NCI-H510A (cell line): Measurements from ENCODE around the gene LOXL1.

Source experiments
- DNase-seq: peaks from one replicate; lab custom pipeline; 2025; lab: John Stamatoyannopoulos, UW

Gene LOXL1

DNA sequence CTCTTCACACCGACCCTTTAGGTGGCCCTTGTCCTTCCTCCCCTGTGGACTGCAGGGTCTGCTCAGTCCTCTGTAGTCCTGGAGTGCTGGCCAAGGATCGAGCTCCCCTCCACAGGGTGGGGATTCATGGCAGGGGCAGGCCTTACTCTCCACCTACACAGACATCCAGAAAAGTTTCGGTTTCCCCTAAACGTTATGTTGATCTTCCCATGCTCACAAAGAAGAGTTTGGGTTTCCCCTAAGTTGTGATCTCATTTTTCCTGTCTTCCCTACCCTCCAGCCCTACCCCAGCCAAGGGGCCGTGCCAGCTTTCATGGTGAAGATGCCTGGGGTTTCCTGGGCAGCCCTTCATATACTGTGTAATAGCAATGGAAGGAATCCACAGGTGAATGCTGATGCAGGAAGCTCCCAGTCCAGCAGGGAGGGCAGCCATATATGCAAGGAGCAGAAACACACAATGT lies 55.5 kb downstream of the LOXL1 start:
- no peak for DNase-seq

DNA sequence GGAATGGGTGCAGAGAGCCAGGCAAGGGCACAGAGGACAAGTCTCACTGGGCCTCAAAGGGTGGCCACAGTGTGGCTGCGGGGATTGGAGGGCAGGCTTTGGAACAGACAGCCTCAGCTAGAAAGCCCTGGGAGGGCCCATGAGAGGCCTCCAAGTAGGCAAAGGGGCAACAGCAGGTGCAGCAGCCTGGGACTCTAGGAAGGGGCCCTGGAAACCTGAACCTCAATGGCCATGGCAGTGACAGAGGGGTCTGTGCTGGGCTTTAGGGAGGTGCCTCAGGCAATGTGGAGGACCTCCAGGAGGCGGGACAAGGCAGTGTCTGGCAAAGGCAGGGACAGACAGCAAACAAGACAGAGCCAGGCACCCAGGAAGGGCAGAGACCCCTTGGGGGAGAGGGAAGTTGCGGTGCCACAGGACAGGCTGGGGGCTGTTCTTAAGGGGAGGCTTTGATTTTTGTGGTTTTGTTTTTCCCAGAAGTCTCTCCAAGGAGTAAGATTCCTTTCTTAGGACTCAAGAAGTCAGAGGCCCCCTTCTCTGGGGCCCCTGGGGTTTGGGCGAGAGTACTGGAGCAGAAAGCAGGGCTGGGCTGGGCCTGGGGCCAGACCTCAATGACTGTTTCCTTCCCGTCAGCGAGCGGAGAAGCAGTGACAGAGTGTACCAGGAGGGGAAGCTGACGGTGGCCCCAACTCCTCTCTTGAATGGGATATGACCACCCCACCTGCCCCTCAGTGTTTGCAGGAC lies 56.1 kb downstream of the LOXL1 start:
- no peak for DNase-seq

DNA sequence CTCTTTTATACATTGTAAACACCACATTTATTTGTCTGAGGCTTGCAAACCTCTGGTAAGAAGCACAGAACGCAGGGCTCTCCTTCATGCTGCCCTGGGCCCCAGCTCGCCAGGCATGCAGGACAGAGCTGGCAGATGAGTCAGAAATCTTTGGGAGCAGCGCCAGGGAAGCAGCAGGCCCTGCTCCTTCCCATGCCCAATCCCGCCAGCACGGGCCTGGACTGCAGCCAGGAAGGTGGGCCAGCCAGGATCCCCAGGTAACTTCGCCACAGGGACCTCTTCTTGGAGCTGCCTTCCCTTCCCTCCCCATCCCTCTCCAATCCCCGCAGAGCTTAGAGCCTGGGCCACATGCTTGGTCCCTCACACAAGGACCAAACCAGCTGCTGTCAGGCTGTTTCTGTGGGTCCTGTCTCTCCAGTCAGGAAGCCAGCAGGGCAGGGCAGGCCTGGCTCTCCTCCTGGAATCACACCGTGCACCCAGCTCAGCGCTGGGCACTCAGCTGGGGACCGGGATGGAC lies 57.0 kb downstream of the LOXL1 start:
- no peak for DNase-seq

DNA sequence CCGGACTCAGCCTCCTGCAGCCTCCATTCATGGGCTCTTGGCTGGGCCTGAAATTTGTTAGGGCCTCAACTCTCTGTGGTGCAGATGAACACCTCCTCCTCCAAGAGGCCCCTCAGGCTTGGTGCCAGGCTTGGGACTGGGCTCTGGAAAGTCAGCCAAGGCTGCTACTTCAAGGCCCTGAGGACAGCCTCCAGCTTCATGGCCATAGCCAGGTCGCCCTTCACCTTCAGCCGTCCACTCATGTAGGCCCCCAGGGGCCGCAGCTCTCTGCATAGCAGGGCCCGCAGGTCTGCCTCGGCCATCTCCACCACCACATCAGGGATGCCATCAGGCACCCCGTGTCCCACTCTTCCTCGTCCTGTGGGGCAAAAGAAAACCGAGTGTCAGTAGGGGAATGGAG lies 57.5 kb downstream of the LOXL1 start:
- DNase-seq = no peak

- DNase-seq = no peak
These were observed 58.1 kb downstream of the LOXL1 start for GRCh38 chr15:73984208-73984979.

GRCh38 chr15:73985101-73985873 lies 59.0 kb downstream of the LOXL1 start:
- no peak for DNase-seq

DNA sequence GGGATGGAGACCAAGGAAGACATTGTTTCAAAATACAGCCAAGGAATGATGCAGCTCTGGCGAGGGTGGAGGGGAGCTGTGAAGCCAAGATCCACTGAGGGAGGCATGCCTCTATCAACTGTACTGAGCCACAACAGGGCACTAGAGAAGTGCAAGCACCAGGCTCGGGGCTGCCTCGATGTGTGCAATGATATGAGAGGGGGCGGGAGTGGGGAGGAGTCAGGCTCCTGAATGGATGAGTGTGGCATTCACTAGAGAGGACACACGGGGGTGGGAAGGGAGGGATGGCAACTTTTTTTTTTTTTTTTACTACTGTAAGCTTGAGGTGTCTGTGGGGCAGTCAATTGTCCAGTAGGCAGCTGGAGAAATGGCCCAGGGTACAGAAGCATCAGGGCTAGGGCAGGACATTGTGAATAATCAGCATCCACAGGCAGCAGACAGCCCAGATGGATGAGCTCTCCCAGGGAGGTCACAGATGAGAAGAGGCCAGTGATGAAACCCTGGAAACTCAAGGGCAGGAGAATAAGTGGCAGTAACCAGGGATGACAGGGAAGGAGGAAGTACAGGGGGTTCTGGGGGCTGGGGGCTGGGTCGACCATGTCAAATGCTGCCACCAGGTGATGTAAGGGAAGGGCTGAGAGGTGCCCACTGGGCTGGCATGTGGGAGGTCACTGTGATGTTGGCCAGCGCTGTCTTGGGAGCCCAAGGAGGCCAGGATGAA lies 60.0 kb downstream of the LOXL1 start:
- DNase-seq = no peak

DNA sequence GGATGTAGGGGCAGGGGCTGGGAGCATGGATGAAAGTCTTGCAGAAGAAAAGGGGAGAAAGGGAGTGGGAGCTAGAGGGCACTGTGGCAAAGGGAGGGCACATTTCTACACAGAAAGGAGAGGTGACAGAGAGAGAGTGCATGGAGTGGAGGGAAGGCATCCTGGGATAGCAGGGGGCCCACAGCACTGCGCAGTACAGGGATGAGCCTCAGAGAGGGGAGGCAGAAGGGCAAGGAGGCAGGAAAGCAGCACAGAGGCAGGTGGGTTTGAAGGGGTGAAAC lies 60.5 kb downstream of the LOXL1 start:
- no peak for DNase-seq

- no peak for DNase-seq
These were observed 61.0 kb downstream of the LOXL1 start for GRCh38 chr15:73987250-73987649.

GRCh38 chr15:73987681-73988444 lies 61.6 kb downstream of the LOXL1 start:
- no peak for DNase-seq

DNA sequence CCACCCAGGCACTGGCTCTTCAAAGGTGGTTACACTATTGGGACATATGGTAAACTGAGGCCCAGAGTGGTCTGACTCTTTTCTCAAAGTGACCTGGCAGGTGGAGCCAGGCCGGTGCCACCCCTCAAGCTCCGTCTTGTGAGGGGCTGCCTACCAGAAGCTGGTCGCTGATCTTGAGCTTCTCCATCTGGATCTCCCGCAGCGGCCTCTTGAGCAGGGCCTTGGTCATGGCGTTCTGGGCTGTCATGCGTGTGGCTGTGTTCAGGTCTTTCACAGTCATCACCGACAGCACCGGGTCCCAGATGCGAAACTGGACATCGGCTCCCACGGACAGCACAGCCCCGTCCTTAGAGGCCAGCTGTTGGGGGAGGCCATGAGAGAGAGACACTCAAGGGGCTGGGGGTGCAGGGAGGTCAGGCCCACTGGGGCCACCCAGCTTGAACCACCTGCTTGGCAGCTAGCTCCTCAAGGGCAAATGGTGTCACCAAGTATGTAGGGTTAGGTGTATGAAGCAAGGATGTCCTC lies 62.2 kb downstream of the LOXL1 start:
- DNase-seq = no peak

DNA sequence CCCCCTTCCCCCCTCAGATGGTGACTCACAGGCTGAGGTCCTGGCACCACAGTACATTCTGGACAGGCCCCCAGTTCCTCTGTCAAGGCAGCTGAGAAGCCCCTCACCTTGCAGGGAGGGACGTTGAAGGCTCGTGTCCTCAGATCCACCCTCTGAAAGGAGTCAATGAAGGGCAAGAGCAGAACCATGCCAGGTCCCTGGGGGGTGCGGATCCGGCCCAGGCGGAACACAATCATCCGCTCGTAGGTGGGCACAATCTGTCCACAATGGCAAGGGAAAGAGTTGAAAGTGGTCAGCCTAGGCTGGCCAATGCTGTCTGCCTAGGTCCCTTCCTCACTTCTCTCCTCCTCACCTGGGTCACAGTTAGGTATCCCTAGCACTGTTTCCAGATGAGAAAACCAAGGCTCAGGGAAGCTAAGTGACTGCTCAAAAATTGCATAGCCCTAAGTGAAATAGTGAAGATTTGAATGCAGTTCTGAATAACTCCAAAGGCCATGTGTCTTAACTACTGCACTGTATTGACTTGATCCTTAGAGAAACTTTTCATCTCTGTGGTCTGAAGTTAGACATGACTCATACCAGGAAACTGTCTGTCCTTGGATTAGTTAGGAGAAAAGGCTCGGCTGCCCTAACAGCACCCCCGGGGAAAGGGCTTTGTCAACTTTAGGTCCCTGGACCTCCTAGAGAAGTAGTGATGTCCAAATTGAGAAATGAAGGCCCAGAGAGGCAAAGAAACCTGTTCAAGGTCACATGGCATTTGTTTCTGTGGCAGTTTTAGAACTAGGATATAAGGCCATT lies 62.9 kb downstream of the LOXL1 start:
- DNase-seq = no peak

DNA sequence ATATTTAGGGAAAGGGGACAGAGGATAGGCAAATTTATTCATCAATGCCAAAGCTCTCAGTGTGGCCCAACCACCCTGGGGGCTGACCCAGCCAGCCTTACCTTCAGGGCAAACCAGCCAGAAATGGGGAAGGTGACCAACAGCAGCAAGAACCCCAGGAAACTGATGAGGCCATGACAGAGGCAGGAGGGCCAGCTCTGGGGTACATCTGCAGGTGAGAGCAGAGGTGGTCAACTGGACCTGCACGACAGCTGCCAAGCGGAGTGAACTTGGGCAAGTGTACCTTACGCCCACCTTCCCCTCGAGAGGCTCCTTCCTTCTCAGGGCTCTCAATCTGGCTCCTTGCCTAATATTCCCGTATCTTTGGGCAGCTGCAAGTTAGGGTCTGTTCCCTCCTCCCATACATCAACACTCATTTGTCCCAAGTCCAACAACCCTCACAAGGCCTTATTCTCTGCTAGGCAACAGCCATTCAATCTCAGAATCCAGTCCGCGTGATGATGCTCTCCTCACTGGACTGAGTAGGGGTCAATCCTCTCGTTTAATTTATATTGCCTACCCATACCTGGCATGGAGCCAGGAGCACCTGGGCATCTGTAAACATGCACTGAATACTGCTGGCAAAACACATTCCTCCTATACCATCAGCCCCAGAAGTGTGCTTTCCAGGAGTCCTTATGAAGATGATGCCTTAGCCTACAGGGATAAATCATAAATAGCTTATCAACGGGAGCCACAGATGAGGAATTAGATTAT lies 64.2 kb downstream of the LOXL1 start:
- DNase-seq = no peak

- no peak for DNase-seq
These were observed 65.0 kb downstream of the LOXL1 start for GRCh38 chr15:73991260-73991659.

DNA sequence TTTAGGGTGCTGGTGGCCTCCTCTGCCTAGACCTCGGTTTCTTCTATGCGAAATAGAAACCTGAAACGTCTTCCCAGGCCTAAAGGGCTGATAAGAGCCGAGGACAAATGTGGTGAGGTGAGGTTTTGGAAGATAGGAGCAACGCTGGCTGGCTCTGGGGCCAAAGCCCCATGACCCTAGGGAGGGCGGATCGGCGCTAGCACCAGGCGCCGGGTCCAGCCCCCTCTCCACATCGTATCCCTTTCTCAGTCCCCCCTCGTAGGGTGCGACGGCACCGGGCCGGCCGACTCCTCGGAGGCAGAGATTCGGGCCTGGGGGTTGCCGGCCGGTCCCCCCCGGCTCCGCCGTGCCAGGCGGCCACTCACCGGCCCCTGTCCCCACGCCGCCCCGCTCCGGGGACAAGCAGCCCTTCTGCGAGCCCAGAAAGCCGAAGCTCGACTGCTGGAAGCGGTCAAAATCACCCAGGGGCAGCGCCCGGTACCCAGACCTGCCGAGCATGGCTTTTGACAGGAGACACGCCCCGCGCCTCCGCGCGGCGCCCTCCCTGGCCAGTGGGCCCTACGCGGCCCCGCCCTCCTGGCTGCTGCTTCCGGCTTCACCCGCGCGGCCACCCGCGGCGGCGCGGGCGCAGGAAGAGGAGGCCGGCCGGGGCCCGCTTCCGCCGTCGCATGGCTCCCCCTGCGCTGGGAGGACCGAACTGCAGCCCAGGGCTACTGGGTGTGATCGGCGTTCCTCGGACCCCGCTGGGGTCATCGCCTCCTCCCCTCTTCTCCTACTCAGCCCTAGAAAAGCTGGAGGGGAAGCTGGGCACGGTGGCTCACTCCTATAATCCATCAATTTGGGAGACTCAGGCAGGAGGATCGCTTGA lies 65.7 kb downstream of the LOXL1 start, which contains the start of gene STOML1:
Gene STOML1, minus strand, starts transcription at position 570 of the 868 bp plus-strand sequence. Its CDS starts 72 bp downstream, at position 498.
- peak; percentile 82 for DNase-seq

- no peak for DNase-seq
These were observed 66.3 kb downstream of the LOXL1 start for GRCh38 chr15:73992594-73992898.

DNA sequence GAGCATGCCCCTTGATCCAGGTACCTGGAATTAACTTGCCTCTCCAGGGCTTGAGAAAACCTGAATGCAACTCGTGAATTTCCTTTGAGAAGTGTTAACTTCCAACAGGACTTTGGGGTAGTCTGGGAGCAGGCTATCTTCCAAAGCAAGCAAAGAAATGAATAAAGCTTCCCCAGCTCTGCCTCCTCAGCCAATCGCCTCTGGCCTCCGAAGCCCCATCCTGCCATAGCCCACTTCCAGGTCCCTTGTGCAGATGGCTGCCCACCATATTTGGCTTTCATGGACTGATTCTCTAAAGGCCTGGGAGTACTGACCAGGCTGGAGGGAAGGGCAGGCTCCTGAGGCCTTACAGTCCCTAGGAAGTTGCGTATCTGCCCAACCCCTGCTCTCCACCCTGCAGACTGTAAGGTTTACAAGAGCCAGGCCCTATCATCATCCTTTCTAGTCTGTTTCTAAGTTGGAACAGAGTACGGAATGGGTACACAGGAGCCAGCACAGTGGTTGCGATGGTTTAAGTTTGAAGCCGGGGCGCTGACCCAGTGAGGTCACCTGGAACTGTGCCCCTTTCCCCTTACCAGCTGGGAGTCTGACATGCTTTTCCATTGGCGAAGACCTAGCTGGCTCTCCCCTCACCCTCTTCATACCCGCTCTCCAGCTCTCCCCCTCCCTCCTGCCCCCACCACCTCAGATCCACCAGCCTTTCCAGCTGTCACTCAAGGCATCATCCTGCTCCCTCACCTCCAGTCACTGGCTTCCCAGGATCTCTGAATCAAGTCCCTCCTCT lies 67.1 kb downstream of the LOXL1 start:
- DNase-seq = no peak
